Suppressor macrophage treated with lipopolysaccharide for 4 hours (primary cell): ENCODE measurements around the gene TSSK2.

Experiments used
- DNase-seq: peaks from one replicate; pipeline ENCODE4 v3.0.0-alpha.2; 2020

Gene TSSK2

GRCh38 chr22:19172213-19173046 is 41.3 kb downstream of the TSSK2 start:
- DNase-seq = no peak

GRCh38 chr22:19173047-19174035 is 42.2 kb downstream of the TSSK2 start:
- DNase-seq = no peak

- DNase-seq = peak; percentile 15
Measured at GRCh38 chr22:19174106-19175025, 43.3 kb downstream of the TSSK2 start.

GRCh38 chr22:19175026-19175601 is 44.0 kb downstream of the TSSK2 start:
- no peak for DNase-seq

GRCh38 chr22:19175602-19176174 is 44.6 kb downstream of the TSSK2 start:
- no peak for DNase-seq

- DNase-seq = no peak
Measured at GRCh38 chr22:19176175-19176643, 45.1 kb downstream of the TSSK2 start.

- no peak for DNase-seq
Measured at GRCh38 chr22:19176732-19177131, 45.6 kb downstream of the TSSK2 start.

- no peak for DNase-seq
Measured at GRCh38 chr22:19177164-19178064, 46.3 kb downstream of the TSSK2 start.

- peak; percentile 49 for DNase-seq
Measured at GRCh38 chr22:19178065-19178656, 47.1 kb downstream of the TSSK2 start.

GRCh38 chr22:19178657-19179496 is 47.8 kb downstream of the TSSK2 start, which contains the start of gene SLC25A1:
TSS of gene SLC25A1 (minus strand) at chr22:19178736. CDS start at chr22:19178673, 63 bp downstream.
- DNase-seq = peak; percentile 96

GRCh38 chr22:19179497-19180048 is 48.5 kb downstream of the TSSK2 start:
- peak; percentile 71 for DNase-seq

- no peak for DNase-seq
Measured at GRCh38 chr22:19180234-19180633, 49.1 kb downstream of the TSSK2 start.

- DNase-seq = no peak
Measured at GRCh38 chr22:19180740-19181410, 49.8 kb downstream of the TSSK2 start.

- no peak for DNase-seq
Measured at GRCh38 chr22:19181786-19182471, 50.8 kb downstream of the TSSK2 start.
